Measurements from ENCODE around the gene SHH.

SHH gene

DNA sequence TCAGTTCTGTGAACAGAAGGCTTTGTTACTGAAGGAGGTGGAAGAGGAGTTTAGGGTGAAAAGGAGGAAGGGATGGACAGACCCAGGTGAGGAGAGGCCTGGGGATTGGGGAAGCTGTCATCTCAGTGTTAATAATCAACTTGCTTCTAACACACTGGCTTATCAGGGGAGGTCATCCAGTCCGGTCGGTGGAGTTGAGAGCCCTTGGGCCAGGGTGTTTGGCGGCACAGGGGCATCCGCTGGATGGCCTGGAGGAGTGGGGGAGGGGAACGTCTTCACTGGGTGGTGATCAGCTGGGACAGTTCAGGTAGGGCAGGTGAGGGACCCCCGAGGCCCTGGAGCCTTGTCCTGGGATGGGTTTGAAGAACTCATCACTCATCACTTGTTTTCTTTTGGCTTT, 33.9 kb downstream of the SHH start:
- TF ChIP-seq POU2F2 (IDR thresholded peaks at IDR 0.05; ENCODE audit: low read depth, low read length) (no peak), POLR2A (IDR thresholded peaks at IDR 0.05; ENCODE audit: low read depth, low read length) (no peak), TAF1 (IDR thresholded peaks at IDR 0.05; ENCODE audit: low read depth, low read length) (no peak), SPI1 (IDR thresholded peaks at IDR 0.05; ENCODE audit: low read depth, low read length) (no peak), POLR2AphosphoS5 (IDR thresholded peaks at IDR 0.05; ENCODE audit: low read depth, low read length) (no peak), PAX5 (IDR thresholded peaks at IDR 0.05; ENCODE audit: insufficient read depth, low read length, severe bottlenecking) (no peak)
- no peak for DNase-seq (ENCODE audit: insufficient read length, low spot score)
- FAIRE-seq = no peak

- DNase-seq (ENCODE audit: insufficient read length, low spot score) (no peak), FAIRE-seq (no peak)
- TF ChIP-seq POLR2AphosphoS5 (IDR thresholded peaks at IDR 0.05; ENCODE audit: low read depth, low read length) (no peak), PAX5 (IDR thresholded peaks at IDR 0.05; ENCODE audit: insufficient read depth, low read length, severe bottlenecking) (no peak), POLR2A (IDR thresholded peaks at IDR 0.05; ENCODE audit: low read depth, low read length) (no peak), TAF1 (IDR thresholded peaks at IDR 0.05; ENCODE audit: low read depth, low read length) (no peak), POU2F2 (IDR thresholded peaks at IDR 0.05; ENCODE audit: low read depth, low read length) (no peak), SPI1 (IDR thresholded peaks at IDR 0.05; ENCODE audit: low read depth, low read length) (no peak)
Measured at GRCh38 chr7:155776606-155777005, 35.7 kb downstream of the SHH start.

GRCh38 chr7:155775691-155776090, 36.6 kb downstream of the SHH start:
- FAIRE-seq (no peak), DNase-seq (ENCODE audit: insufficient read length, low spot score) (no peak)
- TF ChIP-seq POLR2A (IDR thresholded peaks at IDR 0.05; ENCODE audit: low read depth, low read length) (no peak), POLR2AphosphoS5 (IDR thresholded peaks at IDR 0.05; ENCODE audit: low read depth, low read length) (no peak), PAX5 (IDR thresholded peaks at IDR 0.05; ENCODE audit: insufficient read depth, low read length, severe bottlenecking) (no peak), POU2F2 (IDR thresholded peaks at IDR 0.05; ENCODE audit: low read depth, low read length) (no peak), SPI1 (IDR thresholded peaks at IDR 0.05; ENCODE audit: low read depth, low read length) (no peak), TAF1 (IDR thresholded peaks at IDR 0.05; ENCODE audit: low read depth, low read length) (no peak)

DNA sequence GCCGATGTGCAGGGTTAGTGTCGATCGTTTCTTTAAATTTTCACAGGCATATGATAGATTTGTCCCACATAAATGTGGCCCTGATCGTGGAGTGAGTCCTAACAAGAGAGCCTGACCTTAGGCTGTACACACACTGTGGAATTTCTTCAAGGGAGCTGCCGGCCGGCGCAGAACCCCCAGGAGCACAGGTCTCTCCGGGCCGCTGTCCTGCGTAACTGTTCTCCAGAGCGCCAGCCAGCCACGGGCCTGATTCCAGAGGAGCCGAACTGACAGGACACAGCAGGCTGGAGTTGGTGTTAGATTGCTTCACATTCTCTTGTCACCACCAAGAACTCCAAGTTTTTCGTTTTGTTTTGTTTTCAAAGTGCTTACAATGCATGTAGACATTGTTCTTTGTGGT, 37.3 kb downstream of the SHH start:
- no peak for DNase-seq (ENCODE audit: insufficient read length, low spot score)
- FAIRE-seq = no peak
- TF ChIP-seq POU2F2 (IDR thresholded peaks at IDR 0.05; ENCODE audit: low read depth, low read length) (no peak), PAX5 (IDR thresholded peaks at IDR 0.05; ENCODE audit: insufficient read depth, low read length, severe bottlenecking) (no peak), POLR2AphosphoS5 (IDR thresholded peaks at IDR 0.05; ENCODE audit: low read depth, low read length) (no peak), SPI1 (IDR thresholded peaks at IDR 0.05; ENCODE audit: low read depth, low read length) (no peak), TAF1 (IDR thresholded peaks at IDR 0.05; ENCODE audit: low read depth, low read length) (no peak), POLR2A (IDR thresholded peaks at IDR 0.05; ENCODE audit: low read depth, low read length) (no peak)

DNA sequence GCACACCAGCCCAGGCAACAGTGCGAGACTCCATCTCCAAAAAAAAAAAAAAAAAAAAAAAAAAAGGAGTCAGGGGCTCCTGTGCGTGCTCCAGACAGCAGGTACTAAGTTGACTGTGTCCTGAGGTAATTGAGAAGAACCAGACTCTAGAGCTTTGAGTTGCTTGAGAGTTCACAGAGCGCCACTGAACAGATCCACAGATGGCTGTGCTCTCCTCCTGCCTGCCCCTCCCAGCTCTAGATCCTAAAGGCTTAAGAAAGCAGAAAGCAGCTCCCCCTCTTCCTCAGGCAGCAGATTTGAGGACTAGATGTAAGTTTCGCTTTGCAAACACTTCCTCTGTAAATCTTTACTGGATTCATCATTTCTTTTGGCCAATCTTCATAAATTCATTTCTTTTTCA, 38.7 kb downstream of the SHH start:
- FAIRE-seq (no peak), DNase-seq (ENCODE audit: insufficient read length, low spot score) (no peak)
- TF ChIP-seq SPI1 (IDR thresholded peaks at IDR 0.05; ENCODE audit: low read depth, low read length) = no peak
- TF ChIP-seq PAX5 (IDR thresholded peaks at IDR 0.05; ENCODE audit: insufficient read depth, low read length, severe bottlenecking) = no peak
- no peak for TF ChIP-seq POLR2A (IDR thresholded peaks at IDR 0.05; ENCODE audit: low read depth, low read length)
- no peak for TF ChIP-seq POU2F2 (IDR thresholded peaks at IDR 0.05; ENCODE audit: low read depth, low read length)
- no peak for TF ChIP-seq TAF1 (IDR thresholded peaks at IDR 0.05; ENCODE audit: low read depth, low read length)
- TF ChIP-seq POLR2AphosphoS5 (IDR thresholded peaks at IDR 0.05; ENCODE audit: low read depth, low read length) = no peak

GRCh38 chr7:155770241-155770640, 42.0 kb downstream of the SHH start:
- TF ChIP-seq SPI1 (IDR thresholded peaks at IDR 0.05; ENCODE audit: low read depth, low read length) (no peak), POLR2A (IDR thresholded peaks at IDR 0.05; ENCODE audit: low read depth, low read length) (no peak), PAX5 (IDR thresholded peaks at IDR 0.05; ENCODE audit: insufficient read depth, low read length, severe bottlenecking) (no peak), POLR2AphosphoS5 (IDR thresholded peaks at IDR 0.05; ENCODE audit: low read depth, low read length) (no peak), TAF1 (IDR thresholded peaks at IDR 0.05; ENCODE audit: low read depth, low read length) (no peak), POU2F2 (IDR thresholded peaks at IDR 0.05; ENCODE audit: low read depth, low read length) (no peak)
- no peak for DNase-seq (ENCODE audit: insufficient read length, low spot score)
- FAIRE-seq = no peak

DNA sequence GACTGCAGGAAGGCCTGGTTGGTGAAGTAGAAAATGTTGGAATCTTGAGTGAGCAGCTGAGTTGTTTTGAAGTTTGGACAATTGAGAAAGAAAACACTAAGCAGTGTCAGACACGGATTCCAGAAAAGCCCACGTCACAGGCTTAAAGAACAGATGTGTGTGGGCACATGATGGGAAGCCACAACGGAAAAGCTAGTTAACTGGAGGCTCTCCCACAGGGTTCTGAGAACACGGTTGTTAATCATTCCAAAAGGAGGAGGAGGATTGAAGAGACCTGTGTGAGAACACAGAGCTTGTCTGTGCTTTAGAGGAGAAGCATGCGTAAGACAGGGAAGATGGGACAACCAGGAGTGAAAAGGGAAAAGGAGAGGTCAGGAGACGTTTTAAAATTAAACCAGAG, 42.6 kb downstream of the SHH start:
- no peak for DNase-seq (ENCODE audit: insufficient read length, low spot score)
- FAIRE-seq = no peak
- TF ChIP-seq TAF1 (IDR thresholded peaks at IDR 0.05; ENCODE audit: low read depth, low read length) (no peak), SPI1 (IDR thresholded peaks at IDR 0.05; ENCODE audit: low read depth, low read length) (no peak), PAX5 (IDR thresholded peaks at IDR 0.05; ENCODE audit: insufficient read depth, low read length, severe bottlenecking) (no peak), POLR2A (IDR thresholded peaks at IDR 0.05; ENCODE audit: low read depth, low read length) (no peak), POU2F2 (IDR thresholded peaks at IDR 0.05; ENCODE audit: low read depth, low read length) (no peak), POLR2AphosphoS5 (IDR thresholded peaks at IDR 0.05; ENCODE audit: low read depth, low read length) (no peak)

GRCh38 chr7:155766966-155767916, 45.0 kb downstream of the SHH start:
- DNase-seq (ENCODE audit: insufficient read length, low spot score) (no peak), FAIRE-seq (no peak)
- no peak for TF ChIP-seq PAX5 (IDR thresholded peaks at IDR 0.05; ENCODE audit: insufficient read depth, low read length, severe bottlenecking)
- TF ChIP-seq POLR2A (IDR thresholded peaks at IDR 0.05; ENCODE audit: low read depth, low read length) = no peak
- TF ChIP-seq POLR2AphosphoS5 (IDR thresholded peaks at IDR 0.05; ENCODE audit: low read depth, low read length) = no peak
- TF ChIP-seq TAF1 (IDR thresholded peaks at IDR 0.05; ENCODE audit: low read depth, low read length) = no peak
- no peak for TF ChIP-seq SPI1 (IDR thresholded peaks at IDR 0.05; ENCODE audit: low read depth, low read length)
- TF ChIP-seq POU2F2 (IDR thresholded peaks at IDR 0.05; ENCODE audit: low read depth, low read length) = no peak

GRCh38 chr7:155766386-155766785, 45.9 kb downstream of the SHH start:
- FAIRE-seq (no peak), DNase-seq (ENCODE audit: insufficient read length, low spot score) (no peak)
- TF ChIP-seq SPI1 (IDR thresholded peaks at IDR 0.05; ENCODE audit: low read depth, low read length) (no peak), POU2F2 (IDR thresholded peaks at IDR 0.05; ENCODE audit: low read depth, low read length) (no peak), POLR2A (IDR thresholded peaks at IDR 0.05; ENCODE audit: low read depth, low read length) (no peak), POLR2AphosphoS5 (IDR thresholded peaks at IDR 0.05; ENCODE audit: low read depth, low read length) (no peak), PAX5 (IDR thresholded peaks at IDR 0.05; ENCODE audit: insufficient read depth, low read length, severe bottlenecking) (no peak), TAF1 (IDR thresholded peaks at IDR 0.05; ENCODE audit: low read depth, low read length) (no peak)

Data from GM12891 (cell line).